HG02973 (cell line): ENCODE results near the gene FOLR1.
A peak's percentile ranks its signal among the peaks of the same experiment; 100 is the strongest.

Experiments
- ATAC-seq: cut with Tn5 transposase; IDR thresholded peaks from one replicate; pipeline ENCODE4 v1.9.1; 2021; ENCODE audit warnings: moderate library complexity; ENCODE audit not compliant: unreplicated experiment

The FOLR1 gene

DNA sequence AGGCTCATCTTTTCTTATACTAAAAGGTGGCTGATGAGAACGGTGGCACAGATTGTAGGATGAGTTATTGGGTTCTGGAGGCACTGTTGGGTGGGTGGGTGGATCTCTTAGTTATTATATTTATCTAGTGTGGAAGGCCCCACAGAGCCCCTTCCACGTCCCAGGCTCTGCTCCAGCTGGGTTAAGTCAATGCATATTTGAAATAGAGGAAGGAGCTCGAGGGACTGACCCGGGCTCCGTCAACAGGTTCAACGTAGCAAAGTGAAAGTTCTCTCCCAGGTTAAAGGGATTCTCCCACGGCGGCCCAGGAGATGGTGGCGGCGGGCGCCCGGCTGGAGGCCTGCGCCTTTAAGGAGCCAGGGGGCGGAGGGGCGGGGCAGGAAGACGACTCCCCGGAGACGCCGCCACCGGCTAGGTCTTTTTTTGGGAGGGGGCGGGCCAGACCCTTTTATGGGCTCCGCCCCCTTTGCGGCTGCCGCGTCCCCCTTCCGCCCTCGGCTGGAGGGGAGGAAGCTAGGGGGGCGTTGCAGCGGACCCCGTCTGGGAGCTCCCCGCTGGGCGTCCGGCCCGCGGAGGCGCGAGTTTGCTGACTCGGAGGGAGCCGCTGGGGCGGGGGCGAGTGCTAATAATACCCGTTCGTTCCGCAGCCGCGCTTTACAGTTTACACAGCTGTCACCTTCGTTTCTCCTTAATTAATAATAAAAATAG is 31.1 kb downstream of the FOLR1 start:
- peak; percentile 55 for ATAC-seq

DNA sequence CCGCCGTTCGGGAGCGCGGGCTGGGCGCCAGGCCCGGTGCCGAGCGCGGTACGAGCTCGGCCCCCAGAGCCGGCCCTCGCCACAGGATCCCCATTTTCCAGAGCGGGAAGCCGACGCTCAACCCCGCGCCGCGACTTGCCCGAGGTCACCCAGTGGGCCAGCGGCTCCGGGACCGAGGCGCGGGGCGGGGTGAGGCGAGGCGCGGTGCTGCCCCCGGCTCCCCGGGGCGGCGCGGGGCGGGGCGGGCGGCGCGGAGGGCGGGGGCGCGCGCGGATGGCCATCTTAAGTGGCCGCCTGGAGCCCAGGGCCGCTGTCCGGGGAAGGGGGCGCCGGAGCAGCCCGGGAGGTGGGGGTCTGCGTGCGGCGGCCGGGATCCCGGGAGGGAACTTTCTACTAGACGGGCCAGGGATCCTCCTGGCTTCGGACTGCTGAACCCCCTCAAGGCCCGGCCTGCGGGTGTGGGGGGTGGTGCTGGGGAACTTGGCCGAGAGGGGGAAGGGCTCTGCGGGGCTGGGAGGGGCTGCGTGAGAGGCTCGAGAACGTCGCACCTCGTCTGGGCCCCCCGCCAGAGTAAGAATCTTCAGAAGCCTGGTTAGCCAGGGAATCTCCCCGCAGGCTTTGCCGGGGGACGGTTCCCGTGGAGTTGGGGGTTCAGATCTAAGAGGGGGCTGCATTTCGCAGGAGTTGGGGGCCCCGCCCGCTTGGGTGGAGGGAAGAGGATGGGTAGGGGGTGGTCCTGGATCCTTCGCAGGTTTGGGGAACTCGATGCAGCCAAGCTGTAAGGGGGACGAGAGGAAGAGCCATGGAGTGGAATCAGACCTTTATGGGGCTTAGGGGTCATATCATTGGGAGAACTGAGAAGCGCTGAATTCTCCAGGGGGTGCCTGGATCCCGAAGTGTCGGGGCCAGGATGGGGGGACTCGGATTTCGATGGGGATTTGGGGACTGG is 31.9 kb downstream of the FOLR1 start:
- ATAC-seq: peak; percentile 31

DNA sequence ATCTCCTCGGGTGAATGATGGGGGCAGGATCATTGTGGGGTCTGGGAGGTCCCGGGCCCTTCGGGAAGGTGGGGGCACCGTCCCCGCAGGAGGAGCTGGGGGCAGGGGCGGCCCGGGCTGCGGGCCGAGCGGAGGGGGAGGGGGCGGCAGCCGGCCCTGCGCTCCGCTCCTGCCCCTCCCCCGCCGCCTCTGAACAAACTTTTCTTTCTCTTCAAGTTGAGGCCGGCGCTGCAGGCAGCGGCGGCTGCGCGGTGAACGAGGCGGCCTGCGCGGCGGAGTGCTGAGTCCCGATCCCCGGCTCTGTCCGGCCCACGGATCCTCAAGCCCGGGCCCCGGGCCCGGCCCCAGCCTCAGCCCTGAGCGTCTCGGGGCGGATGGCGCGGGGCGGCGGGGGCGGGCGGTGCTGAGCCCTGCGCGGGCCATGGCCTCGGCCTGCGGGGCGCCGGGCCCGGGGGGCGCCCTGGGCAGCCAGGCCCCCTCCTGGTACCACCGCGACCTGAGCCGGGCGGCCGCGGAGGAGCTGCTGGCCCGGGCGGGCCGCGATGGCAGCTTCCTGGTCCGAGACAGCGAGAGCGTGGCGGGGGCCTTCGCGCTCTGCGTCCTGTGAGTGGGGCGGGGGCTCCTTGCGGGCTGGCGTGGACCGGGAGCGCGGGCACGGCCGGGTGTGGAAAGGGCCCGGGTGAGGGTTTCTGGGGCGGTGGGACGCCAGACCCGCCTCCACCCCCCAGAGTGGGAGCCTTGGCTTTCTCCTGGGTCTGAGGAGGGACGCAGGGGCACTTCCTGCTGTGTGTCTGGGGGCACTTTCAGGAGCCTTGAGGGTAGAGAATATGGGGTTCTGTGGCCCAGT is 32.8 kb downstream of the FOLR1 start, which contains the start of gene INPPL1:
Gene INPPL1, plus strand, starts transcription at position 204 of the 847 bp plus-strand sequence. Its CDS starts 218 bp downstream, at position 422.
- ATAC-seq: no peak

DNA sequence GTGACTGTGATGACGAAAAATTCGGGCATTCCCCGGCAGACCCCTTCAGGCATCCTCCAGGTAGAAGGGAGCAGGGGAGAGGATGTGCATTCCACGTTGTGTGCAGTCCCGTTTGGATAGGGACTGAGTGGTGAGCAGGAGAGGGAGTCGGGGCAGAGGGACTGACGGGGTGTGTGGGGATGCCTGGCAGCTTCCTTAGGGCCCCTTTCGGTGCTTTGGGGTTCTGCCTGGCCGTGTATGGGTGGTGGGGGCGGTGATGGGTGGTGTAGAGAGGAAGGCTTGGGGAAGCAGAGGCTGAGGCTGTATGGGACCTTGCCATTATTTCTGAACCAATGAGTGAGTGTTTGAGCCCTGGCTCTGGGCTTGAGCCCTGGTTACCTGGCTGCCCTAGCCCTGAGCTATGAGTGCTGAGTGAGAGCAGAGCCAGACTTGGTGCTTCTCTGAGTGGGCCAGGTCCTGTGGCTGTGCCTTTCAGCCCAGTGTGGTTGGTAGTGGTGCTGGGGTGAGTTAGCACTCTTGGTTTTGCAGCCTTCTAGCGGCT is 33.5 kb downstream of the FOLR1 start:
- ATAC-seq: no peak

DNA sequence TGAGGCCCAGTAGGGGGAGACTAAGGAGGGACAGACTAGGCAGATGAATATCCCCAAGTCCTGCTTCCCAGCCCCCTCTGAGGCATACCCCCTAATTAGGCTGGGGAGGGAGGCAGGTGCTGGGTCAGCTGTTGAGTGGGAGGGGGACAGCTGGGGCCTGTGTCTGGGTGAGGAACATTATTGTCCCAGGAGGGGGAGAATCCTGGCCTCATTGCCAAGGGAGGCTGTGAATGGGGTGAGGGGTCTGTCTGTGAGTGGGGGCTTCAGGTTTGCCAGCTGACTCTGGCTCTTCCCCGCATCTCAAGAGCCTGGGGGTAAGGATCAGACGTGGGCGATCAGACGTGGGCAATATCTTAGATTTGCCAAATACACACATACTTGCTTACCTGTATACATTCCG is 34.8 kb downstream of the FOLR1 start:
- no peak for ATAC-seq

DNA sequence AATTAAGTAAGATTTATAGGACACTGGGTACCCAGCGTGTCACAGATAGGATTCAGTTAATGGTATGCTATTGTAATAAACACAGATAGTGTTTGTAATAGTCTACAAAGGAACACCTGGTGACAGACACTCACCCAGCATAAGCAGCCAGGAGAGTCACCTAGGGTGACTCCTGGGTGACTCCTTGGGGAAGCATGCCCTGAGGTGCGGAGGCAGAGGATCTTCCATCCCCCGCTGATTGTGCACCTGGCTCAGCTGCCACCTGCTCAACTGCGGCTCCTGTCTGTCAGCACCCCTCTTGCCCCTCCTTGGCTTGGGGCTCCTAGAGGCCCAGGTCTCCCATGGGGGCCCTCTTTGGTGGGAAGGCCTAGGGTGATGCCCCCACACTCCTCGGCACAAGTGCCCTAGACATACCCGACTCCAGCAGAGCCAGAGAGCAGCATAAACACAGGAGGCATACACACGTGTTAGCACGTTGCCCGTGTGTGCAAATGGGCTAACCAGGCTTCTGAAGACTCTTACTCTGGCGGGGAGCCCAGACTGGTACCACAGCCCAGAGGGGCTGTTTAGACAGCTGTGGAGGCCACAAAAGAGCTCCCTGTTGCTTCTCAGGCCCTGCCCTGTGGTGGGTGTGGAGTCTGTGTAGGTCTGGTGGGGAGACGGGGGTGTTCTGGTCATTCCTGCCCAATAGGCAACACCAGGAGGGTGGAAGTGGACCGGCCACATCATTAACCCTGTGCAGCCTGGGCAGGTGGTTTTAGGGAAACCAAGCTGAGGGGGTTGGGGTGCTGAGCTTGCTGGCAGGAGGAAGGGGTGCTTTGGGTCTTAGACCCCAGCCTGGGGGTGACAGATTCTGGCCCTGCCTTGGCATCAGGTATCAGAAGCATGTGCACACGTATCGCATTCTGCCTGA is 35.6 kb downstream of the FOLR1 start:
- ATAC-seq: no peak

DNA sequence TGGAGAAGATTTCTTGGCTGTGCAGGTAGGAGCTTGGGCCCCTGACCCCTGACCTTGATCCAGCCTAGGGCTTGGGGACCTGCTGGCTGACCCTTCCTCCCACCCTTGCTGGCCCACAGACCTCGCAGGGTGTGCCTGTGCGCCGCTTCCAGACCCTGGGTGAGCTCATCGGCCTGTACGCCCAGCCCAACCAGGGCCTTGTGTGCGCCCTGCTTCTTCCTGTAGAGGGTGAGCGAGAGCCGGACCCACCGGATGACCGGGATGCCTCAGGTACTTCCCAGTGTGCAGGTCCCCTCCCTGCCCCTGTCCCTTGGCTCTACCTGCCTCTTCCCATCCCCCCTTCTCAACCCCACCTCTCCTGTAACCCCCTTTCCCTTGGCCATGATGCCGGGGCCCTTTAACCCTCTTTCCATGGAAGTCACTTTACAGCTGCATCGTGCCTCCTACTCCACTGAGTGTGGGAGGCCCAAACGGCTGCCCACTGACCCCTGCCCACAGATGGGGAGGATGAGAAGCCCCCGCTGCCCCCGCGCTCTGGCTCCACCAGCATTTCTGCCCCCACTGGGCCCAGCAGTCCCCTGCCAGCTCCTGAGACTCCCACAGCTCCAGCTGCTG is 36.4 kb downstream of the FOLR1 start:
- no peak for ATAC-seq

DNA sequence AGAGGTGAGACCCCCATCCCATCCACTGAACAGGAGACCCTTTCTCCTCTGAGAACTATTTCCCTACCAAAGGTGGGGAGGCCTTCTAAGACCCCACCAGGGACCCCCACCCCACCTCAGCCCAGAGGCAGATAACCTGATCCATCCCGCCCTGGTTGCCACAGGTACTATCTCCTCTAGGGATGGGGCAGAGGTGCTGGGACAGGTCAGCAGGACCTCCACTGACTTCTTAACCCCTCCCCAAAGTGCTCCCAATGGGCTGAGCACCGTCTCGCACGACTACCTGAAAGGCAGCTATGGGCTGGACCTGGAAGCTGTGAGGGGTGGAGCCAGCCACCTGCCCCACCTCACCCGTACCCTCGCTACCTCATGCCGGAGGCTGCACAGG is 36.9 kb downstream of the FOLR1 start:
- ATAC-seq: no peak

DNA sequence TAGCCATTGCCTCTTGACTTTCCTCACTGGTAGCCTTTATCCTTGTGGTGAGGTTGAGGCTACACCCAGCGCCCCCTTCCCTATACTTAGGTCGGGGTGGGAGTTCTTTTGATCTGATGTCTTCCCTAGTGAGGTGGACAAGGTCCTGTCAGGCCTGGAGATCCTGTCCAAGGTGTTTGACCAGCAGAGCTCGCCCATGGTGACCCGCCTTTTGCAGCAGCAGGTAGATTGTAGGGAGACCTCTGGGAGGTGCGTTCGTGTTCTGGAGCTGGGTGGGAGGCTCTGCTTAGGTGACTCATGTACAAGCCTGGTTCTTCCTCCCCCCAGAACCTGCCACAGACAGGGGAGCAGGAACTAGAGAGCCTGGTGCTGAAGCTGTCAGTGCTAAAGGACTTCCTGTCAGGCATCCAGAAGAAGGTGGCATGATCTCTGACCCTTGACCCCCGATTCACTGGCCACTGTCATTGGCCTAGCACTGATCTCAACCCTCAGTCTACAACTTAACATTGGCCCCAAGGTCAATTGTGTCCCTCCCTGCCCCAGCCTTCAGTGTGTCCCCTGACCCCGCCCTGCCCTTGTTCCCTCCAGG is 37.5 kb downstream of the FOLR1 start:
- ATAC-seq: no peak

DNA sequence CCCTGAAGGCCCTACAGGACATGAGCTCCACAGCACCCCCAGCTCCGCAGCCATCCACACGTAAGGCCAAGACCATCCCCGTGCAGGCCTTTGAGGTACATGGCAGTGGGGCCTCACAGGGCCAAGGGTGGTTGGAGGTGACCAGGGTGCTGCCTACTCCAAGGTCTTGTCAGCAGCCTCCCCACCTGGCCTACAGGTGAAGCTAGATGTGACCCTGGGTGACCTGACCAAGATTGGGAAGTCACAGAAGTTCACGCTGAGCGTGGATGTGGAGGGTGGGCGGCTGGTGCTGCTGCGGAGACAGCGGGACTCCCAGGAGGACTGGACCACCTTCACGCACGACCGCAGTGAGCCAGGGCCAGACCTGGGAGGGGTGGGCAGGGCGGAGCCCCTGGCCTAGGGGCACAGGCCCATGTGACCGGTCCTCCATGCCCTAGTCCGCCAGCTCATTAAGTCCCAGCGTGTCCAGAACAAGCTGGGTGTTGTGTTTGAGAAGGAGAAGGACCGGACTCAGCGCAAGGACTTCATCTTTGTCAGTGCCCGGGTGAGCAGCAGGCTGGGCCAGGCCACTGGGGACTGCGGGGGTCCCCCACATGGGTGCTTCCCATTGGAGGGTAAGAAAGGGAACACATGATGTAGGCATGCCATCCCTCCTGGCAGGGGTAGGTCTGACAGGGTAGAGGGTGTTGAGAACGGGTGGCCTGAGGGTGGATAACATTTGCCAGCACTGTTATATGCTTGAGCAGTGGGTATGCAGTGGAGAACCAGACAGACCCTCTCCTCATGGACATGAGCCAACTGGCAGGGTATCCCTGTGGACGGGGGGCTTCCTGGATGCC is 38.2 kb downstream of the FOLR1 start:
- no peak for ATAC-seq

DNA sequence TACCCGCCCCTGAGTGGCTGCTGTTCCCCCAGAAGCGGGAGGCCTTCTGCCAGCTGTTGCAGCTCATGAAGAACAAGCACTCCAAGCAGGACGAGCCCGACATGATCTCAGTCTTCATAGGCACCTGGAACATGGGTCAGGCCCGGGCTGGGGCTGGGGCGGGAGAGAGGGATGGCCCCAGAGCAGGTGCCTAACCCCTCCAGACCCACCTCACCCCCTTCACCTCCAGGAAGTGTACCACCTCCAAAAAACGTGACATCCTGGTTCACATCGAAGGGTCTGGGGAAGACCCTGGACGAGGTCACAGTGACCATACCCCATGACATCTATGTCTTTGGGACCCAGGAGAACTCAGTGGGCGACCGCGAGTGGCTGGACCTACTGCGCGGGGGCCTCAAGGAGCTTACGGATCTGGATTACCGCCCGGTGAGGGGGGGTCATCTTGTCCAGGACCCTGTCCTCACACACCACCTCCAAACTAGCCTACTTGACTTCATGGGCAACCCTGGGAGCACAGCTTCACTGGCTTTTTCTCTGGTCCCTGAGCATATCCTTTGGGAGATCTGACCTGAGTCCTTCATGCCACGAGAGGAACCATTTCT is 38.9 kb downstream of the FOLR1 start:
- ATAC-seq: no peak

DNA sequence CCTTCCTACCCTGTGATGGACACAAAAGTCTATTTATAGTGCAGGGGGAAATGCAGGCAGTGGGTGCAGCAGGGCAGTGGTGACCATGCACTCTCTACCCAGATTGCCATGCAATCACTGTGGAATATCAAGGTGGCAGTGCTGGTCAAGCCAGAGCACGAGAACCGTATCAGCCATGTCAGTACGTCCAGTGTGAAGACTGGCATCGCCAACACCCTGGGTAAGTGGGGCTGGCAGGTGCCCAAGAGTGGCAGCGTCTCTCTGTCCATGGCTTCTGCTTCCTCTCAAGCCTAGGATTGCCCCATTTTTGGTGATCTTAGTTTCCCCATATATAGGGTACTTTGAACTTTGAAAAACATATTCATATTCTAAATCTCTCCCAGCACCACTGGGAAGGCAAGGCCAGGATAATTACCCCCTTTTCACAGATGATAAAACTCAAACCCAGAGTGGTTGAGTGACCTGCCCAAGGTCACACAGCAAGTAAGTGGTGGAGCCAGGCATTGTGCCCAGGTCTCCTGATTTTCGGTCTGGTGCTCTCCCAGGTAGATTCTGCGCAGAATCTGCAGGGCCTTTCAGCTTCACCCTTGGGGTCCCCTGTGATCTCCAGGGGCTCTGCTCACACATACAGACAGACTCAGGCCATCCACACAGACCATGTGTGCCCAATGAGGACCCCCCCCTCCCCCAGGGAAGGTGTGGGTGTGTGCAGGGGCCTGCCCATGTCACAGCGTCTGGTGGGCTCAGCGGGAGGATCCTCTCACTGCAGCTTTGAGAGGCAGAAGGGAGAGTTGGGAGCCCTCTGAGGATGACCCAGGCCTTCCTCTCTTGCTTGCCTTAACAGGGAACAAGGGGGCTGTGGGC is 39.7 kb downstream of the FOLR1 start:
- no peak for ATAC-seq

DNA sequence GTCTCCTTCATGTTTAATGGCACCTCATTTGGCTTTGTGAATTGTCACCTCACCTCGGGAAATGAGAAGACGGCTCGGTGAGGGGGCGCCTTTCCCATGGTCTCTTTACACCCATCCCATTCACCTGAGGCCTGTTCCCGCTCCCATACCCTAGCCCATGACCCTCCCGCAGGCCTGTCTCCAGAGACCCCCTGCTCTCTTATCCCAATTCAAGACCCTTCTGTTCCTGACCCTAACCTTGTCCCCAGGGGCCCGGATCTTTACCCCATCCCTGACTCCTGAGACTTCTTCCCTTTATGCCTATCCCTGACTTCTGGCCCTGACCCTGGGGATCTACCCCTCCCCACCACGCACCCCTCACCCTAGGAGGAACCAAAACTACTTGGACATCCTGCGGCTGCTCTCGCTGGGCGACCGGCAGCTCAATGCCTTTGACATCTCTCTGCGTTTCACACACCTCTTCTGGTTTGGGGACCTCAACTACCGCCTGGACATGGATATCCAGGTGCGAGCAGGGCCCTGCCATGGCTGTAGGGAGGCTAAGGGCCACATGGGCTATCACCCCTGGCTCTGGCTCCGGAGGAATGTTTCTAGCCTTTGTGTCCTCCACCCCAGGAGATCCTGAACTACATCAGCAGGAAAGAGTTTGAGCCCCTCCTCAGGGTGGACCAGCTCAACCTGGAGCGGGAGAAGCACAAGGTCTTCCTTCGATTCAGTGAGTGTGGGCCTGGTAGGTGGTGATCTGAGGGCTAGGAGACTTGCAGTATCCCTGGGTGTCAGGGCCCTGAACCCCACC is 40.5 kb downstream of the FOLR1 start:
- ATAC-seq: no peak

DNA sequence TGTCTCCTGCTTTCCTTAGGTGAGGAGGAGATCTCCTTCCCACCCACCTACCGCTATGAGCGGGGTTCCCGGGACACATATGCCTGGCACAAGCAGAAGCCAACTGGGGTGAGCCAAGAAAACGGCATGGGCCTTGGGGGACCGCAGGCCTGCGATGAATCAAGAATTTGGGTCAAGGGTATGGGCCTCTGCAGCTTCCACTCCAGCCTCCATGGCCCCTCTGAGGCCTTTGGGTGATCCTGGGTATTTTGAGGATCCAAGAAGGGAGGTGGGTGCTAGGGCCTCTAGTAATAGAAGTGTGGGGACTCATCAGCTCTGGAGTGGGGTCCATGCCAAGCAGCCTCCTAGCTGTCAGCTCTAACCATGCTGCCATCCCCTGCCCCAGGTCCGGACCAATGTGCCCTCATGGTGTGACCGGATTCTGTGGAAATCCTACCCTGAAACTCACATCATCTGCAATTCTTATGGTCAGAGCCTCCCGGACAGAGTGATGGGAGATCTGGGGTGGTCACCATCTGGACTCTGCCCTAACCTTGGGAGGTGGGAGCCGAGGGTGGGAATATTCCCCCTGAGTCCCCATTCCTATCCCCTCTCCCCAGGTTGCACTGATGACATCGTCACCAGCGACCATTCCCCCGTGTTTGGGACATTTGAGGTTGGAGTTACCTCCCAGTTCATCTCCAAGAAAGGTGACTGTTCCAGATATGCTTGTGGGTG is 41.3 kb downstream of the FOLR1 start:
- no peak for ATAC-seq

DNA sequence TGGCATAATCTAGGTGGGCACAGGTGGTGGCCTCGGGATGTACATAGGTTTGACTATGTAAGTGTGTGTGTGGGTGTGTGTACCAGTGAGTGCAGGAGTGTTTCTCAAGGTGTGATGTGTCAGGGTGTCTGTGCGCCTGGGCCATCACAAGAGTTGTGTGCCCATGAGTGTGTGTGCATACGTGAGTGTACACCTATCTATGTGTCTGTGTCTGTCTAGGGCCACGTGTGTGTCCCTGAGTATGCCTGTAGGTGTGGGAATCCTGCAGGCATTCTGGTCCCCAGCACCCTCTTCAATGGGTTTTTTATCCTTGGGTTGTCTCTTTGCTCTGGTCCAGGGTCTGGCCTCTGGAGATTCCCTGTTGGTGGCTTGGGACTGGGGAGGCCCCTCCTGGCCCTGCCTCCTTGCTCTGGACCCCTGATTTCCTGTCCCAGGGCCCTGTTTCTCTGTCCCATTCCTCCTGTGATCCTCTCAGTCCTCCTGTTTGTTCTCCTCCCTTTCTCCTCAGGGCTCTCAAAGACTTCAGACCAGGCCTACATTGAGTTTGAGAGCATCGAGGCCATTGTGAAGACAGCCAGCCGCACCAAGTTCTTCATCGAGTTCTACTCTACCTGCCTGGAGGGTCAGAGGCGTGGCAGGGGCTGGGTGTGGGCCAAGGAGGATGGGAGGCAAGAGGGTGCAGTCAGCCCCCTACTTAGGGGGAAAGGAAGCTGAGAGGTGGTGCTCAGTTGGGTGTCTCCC is 42.0 kb downstream of the FOLR1 start:
- no peak for ATAC-seq
